Cardiac septum (tissue), 1 donor: ENCODE results near the gene PHTF1. TPM values are rescaled to one million over a fixed set of nuclear protein-coding genes. Genes with fewer than 3 reads are reported as not detected.

Experiments
- DNase-seq: peaks from one replicate; pipeline ENCODE4 v3.0.0-alpha.2; 2020; ENCODE audit warnings: low spot score
- intact Hi-C: fragments of 100-400 bp; cut with DNase I; formaldehyde crosslinking; loops from one replicate; pipeline ENCODE4 v1.14.0; 2022
- long read RNA-seq: library from polyadenylated mRNA; unstranded; transcript quantifications from one replicate; pipeline ENCODE4 v2.0.0, GENCODE V29; 2021
- total RNA-seq: library from RNA; stranded (reverse); fragmentation: NEBNext Ultra II Directional; extraction: Animal tissue kit (Norgen Biotek cat#: 25700); gene quantifications from one replicate; pipeline ENCODE4 v1.2.1, GENCODE V29; 2021
- donor health status: DM: no; HTN: no; CAD: no.

PHTF1 gene
- 15.0 TPM for total RNA-seq
- long read RNA-seq, partial matches to known transcripts, result 11 of 30 reads
- long read RNA-seq, other reads (novel, unspliced or antisense), result 12 of 30 reads

DNA sequence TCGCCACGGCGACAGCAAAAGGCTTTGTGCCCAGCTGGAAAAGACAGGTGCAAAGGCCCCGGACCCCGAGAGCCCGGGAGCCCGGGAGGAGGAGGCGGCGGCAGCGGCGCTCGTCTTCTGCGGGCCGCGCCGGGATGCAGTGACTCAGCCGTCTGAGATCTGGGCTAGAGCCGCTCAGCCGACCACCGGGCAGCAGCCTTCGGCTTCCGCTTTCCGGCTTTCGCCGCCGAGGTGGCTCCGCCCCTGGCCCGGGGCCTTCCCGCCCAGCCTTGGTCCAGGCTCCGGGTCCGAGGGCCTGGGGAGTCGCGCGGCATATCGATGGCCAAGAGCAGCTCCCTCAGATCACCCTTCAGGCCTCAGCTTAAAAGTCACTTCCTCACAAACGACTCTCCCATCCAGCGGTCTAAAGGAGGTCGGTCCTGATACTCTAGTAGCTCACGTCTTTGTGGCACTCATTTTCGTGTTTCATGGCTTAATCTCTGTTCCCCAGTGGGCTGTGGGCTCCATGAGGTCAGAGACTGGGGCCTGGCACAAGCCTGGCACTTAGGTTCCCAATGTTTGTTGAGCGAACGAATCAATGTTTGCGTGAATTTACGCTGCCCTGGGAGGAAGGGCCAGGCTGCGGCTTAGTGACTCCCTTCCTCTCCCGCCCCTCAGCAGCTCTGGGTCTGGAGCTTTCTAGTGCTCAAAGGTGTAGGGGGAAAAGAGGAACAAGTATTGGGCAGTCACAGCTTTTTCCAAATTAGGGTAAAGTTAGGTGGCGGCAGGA lies at the start of gene PHTF1:
PHTF1 (minus strand) TSS at position 154 of the 769 bp plus-strand sequence. CDS start 783 bp downstream, outside the sequence.
- intact Hi-C loops, result loop anchor here (1.0 kb wide), 2 partner anchors 53 to 146 kb away; partner anchors contain the start of genes DCLRE1B and RSBN1
- peak; percentile 93 for DNase-seq

DNA sequence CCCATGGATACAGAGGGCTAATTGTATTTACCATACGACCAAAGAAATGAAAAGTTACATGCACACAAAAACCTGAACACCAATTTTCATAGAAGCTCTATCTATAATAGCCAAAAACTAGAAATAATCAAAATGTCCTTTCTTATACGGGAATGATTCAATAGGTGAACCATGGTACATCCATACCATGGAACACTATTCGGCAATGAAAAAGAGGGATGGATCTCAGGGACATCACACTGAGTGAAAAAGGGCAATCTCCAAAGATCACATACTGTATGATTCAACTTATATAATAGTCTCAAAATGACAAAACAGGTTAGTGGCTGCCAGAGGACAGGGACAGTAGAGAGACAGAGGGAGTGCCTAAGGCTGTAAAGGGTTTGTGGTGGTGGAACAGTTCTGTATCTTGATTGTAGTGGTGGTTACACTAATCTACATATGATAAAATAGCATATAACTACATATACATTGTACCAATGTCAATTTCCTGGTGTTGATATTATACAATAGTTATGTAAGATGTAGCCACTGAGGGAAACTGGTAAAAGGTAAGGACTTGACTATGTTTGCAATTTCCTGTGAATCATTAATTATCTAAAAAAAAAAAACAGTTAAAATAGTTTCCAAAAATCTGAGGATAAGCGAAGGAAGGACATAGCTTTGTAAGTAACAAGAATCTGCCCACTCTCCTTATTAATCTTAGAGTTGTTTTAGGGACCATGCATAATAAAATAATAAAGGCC lies 49.3 kb upstream of the PHTF1 start:
- intact Hi-C loops, result no loop called here
- DNase-seq, result no peak

GRCh38 chr1:113805639-113806038 lies 46.4 kb upstream of the PHTF1 start:
- intact Hi-C loops, result no loop called here

GRCh38 chr1:113805256-113805531 lies 45.9 kb upstream of the PHTF1 start:
- DNase-seq, result no peak
- intact Hi-C loops, result no loop called here

More at GRCh38 chr1:113805639-113806038, 46.4 kb upstream of the PHTF1 start:
- no peak for DNase-seq

DNA sequence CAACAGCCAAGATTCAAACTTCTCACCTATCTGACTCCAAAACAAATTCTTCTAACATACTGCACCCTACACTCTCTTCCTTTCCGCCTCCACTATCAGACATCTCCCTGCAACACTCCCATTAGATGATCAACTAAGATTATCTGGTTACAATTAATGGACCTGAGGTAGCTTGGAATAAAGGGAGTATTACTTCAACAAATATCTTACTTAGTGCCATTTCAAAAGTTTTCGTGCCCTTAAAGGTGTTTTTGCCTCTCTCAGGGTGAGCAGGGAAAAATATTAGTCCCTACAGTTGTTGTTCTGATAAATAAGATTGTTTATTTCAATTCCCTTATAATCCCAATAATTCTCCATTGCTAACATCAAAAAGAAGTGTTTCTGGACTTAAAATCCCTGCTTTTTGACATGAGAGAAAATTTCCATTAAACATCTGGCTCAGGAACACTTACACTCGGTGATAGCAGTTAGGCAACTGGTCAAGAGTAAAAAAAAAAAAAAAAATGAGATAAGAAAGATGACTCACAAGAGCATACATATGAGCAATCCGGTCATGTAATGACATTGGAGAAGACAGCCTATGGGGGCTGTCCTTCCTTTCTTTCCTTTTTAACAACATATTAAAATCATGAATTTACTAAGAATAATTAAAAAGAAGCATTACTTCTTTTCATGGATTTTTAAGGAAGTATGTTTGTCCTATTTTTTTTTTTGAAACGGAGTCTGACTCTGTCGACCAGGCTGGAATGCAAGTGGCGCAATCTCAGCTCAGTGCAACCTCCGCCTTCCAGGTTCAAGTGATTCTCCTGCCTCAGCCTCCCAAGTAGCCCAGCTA lies 45.4 kb upstream of the PHTF1 start:
- DNase-seq, result no peak
- intact Hi-C loops, result no loop called here

GRCh38 chr1:113802367-113803007 lies 43.2 kb upstream of the PHTF1 start:
- no peak for DNase-seq
- intact Hi-C loops, result no loop called here

- intact Hi-C loops, result no loop called here
Measured at GRCh38 chr1:113800487-113800886, 41.2 kb upstream of the PHTF1 start.

GRCh38 chr1:113797472-113797871 lies 38.2 kb upstream of the PHTF1 start:
- intact Hi-C loops, result no loop called here

More at GRCh38 chr1:113800487-113800886, 41.2 kb upstream of the PHTF1 start:
- no peak for DNase-seq

DNA sequence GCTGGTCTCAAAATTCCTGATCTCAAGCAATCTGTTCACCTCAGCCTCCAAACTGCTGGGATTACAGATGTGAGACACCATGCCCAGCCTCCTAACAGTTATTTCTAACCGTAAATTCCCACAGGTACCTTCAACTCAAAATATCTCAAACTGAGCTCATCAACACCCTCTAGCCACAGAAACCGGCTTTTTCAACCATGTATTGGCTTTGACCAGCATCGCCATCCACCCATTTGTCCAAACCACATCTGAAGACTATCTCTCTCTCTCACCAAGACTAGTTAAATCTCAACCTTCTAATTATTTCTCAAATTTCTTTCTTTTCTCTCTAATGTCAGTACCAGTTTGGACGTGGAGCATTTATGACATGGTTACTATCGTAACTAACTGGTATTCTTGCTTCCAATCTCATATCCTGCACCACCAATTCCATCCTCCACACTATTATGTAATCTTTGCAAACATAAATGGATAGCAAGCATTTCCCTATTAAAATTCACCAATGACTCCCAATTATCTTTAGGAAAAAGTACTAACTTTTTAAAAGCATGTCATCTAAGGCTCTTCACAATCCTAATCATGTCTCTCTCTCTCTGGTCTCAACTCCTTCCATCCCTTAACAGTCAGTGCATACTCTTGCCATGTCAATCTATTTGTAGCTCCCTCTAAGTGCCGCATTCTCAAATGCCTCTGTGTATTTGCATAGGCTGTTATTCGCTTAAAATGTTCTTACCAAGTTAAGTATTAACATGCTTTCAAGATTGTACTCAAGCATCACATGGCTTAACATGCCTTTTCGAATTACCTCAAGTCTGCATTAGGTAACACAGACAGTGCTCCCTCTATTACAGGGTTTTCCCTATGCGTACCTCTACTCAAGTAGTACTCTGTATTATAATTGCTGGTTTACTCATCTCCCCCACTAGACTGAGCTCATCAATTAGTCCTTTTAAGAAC lies 34.9 kb upstream of the PHTF1 start:
- intact Hi-C loops, result no loop called here

More at GRCh38 chr1:113797472-113797871, 38.2 kb upstream of the PHTF1 start:
- DNase-seq, result no peak

GRCh38 chr1:113792986-113793385 lies 33.7 kb upstream of the PHTF1 start:
- no peak for DNase-seq
- intact Hi-C loops, result no loop called here

More for the DNA sequence above, 34.9 kb upstream of the PHTF1 start:
- no peak for DNase-seq

DNA sequence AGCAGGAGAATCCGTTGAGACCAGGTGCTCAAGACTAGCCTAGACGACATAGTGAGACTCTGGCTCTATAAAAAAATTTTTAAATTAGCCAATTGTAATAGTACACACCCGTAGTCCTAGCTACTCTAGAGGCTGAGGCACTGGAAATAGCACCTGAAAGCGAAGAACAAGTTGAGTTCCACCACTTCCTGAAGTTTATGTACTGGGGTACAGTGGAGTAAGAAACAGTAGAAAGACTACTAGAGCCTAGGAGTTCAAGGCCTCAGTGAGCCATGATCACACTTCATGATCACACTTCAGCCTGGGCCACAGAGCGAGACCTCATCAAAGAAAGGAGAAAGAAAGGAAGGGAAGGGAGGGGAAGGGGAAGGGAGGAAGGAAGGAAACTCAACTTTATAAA lies 33.2 kb upstream of the PHTF1 start:
- intact Hi-C loops, result no loop called here
- DNase-seq, result no peak

- DNase-seq, result no peak
- intact Hi-C loops, result no loop called here
Measured at GRCh38 chr1:113788802-113789201, 29.5 kb upstream of the PHTF1 start.

- intact Hi-C loops, result no loop called here
- DNase-seq, result no peak
Measured at GRCh38 chr1:113787663-113788062, 28.4 kb upstream of the PHTF1 start.

DNA sequence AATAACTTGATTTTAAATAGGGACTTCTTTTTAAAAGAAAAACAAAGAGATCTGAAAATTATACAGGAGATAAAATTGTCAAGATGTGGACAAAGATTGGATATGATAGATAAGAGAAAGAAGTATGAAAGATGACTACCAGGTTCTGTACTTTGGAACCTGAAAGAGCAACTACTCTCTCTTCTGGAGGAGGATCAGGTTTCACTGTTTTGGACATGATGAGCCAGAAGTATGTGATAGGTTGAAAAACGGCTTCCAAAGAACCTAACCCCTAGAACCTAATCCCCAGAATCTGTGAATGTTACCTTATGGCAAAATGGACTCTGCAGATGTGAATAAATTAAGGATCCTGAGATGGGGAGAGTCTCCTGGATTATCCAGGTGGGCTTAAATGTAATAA lies 26.8 kb upstream of the PHTF1 start:
- DNase-seq, result no peak
- intact Hi-C loops, result no loop called here

- intact Hi-C loops, result no loop called here
- no peak for DNase-seq
Measured at GRCh38 chr1:113784104-113784779, 25.0 kb upstream of the PHTF1 start.

GRCh38 chr1:113783254-113784103 lies 24.2 kb upstream of the PHTF1 start:
- intact Hi-C loops, result no loop called here
- DNase-seq, result no peak

DNA sequence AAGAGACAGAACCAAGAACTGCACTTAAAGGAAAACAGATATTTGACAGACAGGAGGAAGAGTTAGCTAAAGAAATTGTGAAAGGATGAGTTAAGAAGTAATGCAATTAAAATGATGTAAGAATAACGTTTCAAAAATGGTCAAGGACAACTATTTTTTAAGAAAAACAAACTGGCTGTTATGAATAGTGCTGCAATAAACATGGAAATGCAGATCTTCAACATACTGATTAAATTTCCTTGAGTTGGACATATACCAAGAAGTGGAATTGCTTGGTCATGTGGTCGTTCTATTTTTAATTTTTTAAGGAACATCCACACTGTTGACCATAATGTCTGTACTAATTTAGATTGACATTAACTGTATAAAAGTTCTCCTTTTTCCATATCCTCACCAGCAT lies 23.1 kb upstream of the PHTF1 start:
- DNase-seq, result no peak
- intact Hi-C loops, result no loop called here
